HUES64 (cell line): ENCODE results near the gene CELF1.

Source experiments
- H3K27ac ChIP-seq: 2 replicates; pipeline ENCODE4 v1.7.0; 2013; ENCODE audit warnings: low read depth, low read length, inconsistent platforms
- H3K27me3 ChIP-seq: 2 replicates; pipeline ENCODE4 v1.6.1; 2013; ENCODE audit warnings: mild to moderate bottlenecking, low read length; ENCODE audit not compliant: insufficient read depth
- H3K36me3 ChIP-seq: 2 replicates; pipeline ENCODE4 v1.6.1; 2013; ENCODE audit warnings: mild to moderate bottlenecking, low read length; ENCODE audit not compliant: insufficient read depth
- H3K4me1 ChIP-seq: 2 replicates; pipeline ENCODE4 v1.6.1; 2013; ENCODE audit warnings: mild to moderate bottlenecking, low read length, moderate library complexity; ENCODE audit not compliant: insufficient read depth
- H3K4me3 ChIP-seq: 2 replicates; pipeline ENCODE4 v1.5.1; 2013; ENCODE audit warnings: mild to moderate bottlenecking, low read length, moderate library complexity
- H3K9ac ChIP-seq: 2 replicates; pipeline ENCODE4 v1.6.1; 2013; ENCODE audit warnings: mild to moderate bottlenecking, low read depth, low read length
- H3K9me3 ChIP-seq: 2 replicates; pipeline ENCODE4 v1.6.1; 2013; ENCODE audit warnings: low read depth, low read length; ENCODE audit not compliant: insufficient read depth
- WGBS: fragments of 150-250, 120-280 bp; methylation state at CpG from one replicate; pipeline ENCODE4 v1.1.7; 2013; ENCODE audit warnings: missing lambda C conversion rate; 5-methylcytosine and 5-hydroxymethylcytosine counted together

Gene CELF1

GRCh38 chr11:47443028-47443700, 109.8 kb downstream of the CELF1 start:
- Histone ChIP-seq H3K27me3 (no peaks in the 10 kb centered on the region), H3K27ac (no peak overlapping the region), H3K36me3 (no peaks in the 10 kb centered on the region), H3K4me3 (no peak overlapping the region), H3K9ac (no peak overlapping the region), H3K9me3 (no peaks in the 10 kb centered on the region), H3K4me1 (no peaks in the 10 kb centered on the region)
- 89% methylated on average over 12 of the region's 12 CpGs for WGBS

GRCh38 chr11:47442514-47442913, 110.4 kb downstream of the CELF1 start:
- Histone ChIP-seq H3K36me3 (no peaks in the 10 kb centered on the region), H3K4me3 (no peak overlapping the region)
- WGBS = 90% methylated on average over 8 of the region's 8 CpGs

GRCh38 chr11:47441421-47441820, 111.5 kb downstream of the CELF1 start:
- WGBS = 95% methylated on average over 12 of the region's 12 CpGs

More at GRCh38 chr11:47442514-47442913, 110.4 kb downstream of the CELF1 start:
- Histone ChIP-seq H3K4me1 (no peaks in the 10 kb centered on the region), H3K27ac (no peak overlapping the region), H3K9ac (no peak overlapping the region), H3K9me3 (no peaks in the 10 kb centered on the region), H3K27me3 (no peaks in the 10 kb centered on the region)

GRCh38 chr11:47440054-47440476, 112.9 kb downstream of the CELF1 start:
- Histone ChIP-seq H3K27ac (no peak overlapping the region), H3K9me3 (no peaks in the 10 kb centered on the region), H3K4me3 (no peak overlapping the region), H3K27me3 (no peaks in the 10 kb centered on the region), H3K4me1 (no peaks in the 10 kb centered on the region), H3K9ac (no peak overlapping the region), H3K36me3 (no peaks in the 10 kb centered on the region)
- WGBS = 69% methylated on average over 2 of the region's 2 CpGs

More at GRCh38 chr11:47441421-47441820, 111.5 kb downstream of the CELF1 start:
- Histone ChIP-seq H3K9ac (no peak overlapping the region), H3K9me3 (no peaks in the 10 kb centered on the region), H3K27ac (no peak overlapping the region), H3K4me3 (no peak overlapping the region), H3K4me1 (no peaks in the 10 kb centered on the region), H3K36me3 (no peaks in the 10 kb centered on the region), H3K27me3 (no peaks in the 10 kb centered on the region)

GRCh38 chr11:47438721-47439120, 114.2 kb downstream of the CELF1 start:
- no peak overlapping the region for H3K9ac ChIP-seq
- H3K4me1 ChIP-seq = no peaks in the 10 kb centered on the region
- H3K36me3 ChIP-seq = no peaks in the 10 kb centered on the region
- H3K9me3 ChIP-seq = no peaks in the 10 kb centered on the region
- WGBS = 91% methylated on average over 18 of the region's 18 CpGs
- H3K27me3 ChIP-seq = no peaks in the 10 kb centered on the region
- H3K27ac ChIP-seq = no peak overlapping the region
- H3K4me3 ChIP-seq = no peak overlapping the region

- Histone ChIP-seq H3K9me3 (no peaks in the 10 kb centered on the region), H3K4me1 (no peaks in the 10 kb centered on the region), H3K36me3 (no peaks in the 10 kb centered on the region), H3K4me3 (no peak overlapping the region), H3K27ac (no peak overlapping the region), H3K9ac (no peak overlapping the region), H3K27me3 (no peaks in the 10 kb centered on the region)
- 86% methylated on average over 15 of the region's 16 CpGs for WGBS
Observed at GRCh38 chr11:47437746-47438418, 115.0 kb downstream of the CELF1 start.

- H3K9me3 ChIP-seq = no peaks in the 10 kb centered on the region
- H3K4me3 ChIP-seq = no peak overlapping the region
- no peak overlapping the region for H3K27ac ChIP-seq
- no peaks in the 10 kb centered on the region for H3K4me1 ChIP-seq
- H3K27me3 ChIP-seq = no peaks in the 10 kb centered on the region
- WGBS = 94% methylated on average over 10 of the region's 11 CpGs
- no peaks in the 10 kb centered on the region for H3K36me3 ChIP-seq
- no peak overlapping the region for H3K9ac ChIP-seq
Observed at GRCh38 chr11:47437218-47437745, 115.7 kb downstream of the CELF1 start.

- Histone ChIP-seq H3K4me1 (no peaks in the 10 kb centered on the region), H3K9me3 (no peaks in the 10 kb centered on the region), H3K27ac (no peak overlapping the region), H3K36me3 (no peaks in the 10 kb centered on the region), H3K4me3 (no peak overlapping the region), H3K27me3 (no peaks in the 10 kb centered on the region), H3K9ac (no peak overlapping the region)
- 96% methylated on average over 3 of the region's 3 CpGs for WGBS
Observed at GRCh38 chr11:47436726-47437125, 116.2 kb downstream of the CELF1 start.

GRCh38 chr11:47435687-47436086, 117.2 kb downstream of the CELF1 start:
- Histone ChIP-seq H3K27me3 (no peaks in the 10 kb centered on the region), H3K9ac (no peak overlapping the region), H3K4me1 (no peaks in the 10 kb centered on the region), H3K36me3 (no peaks in the 10 kb centered on the region), H3K27ac (no peak overlapping the region), H3K4me3 (no peak overlapping the region), H3K9me3 (no peaks in the 10 kb centered on the region)
- WGBS = 89% methylated on average over 3 of the region's 3 CpGs

GRCh38 chr11:47434011-47434786, 118.7 kb downstream of the CELF1 start:
- Histone ChIP-seq H3K4me1 (no peaks in the 10 kb centered on the region), H3K4me3 (no peak overlapping the region), H3K36me3 (no peaks in the 10 kb centered on the region), H3K9ac (no peak overlapping the region), H3K27ac (no peak overlapping the region), H3K9me3 (no peaks in the 10 kb centered on the region), H3K27me3 (no peaks in the 10 kb centered on the region)
- 92% methylated on average over 7 of the region's 7 CpGs for WGBS

GRCh38 chr11:47433157-47433556, 119.8 kb downstream of the CELF1 start:
- Histone ChIP-seq H3K4me3 (no peak overlapping the region), H3K27ac (no peak overlapping the region), H3K27me3 (no peaks in the 10 kb centered on the region), H3K9me3 (no peaks in the 10 kb centered on the region), H3K9ac (no peak overlapping the region), H3K4me1 (no peaks in the 10 kb centered on the region), H3K36me3 (no peaks in the 10 kb centered on the region)
- 79% methylated on average over 3 of the region's 3 CpGs for WGBS
